HepG2 (cell line): Measurements from ENCODE around the gene CEP104. TPM values are rescaled to one million over a fixed set of nuclear protein-coding genes. Genes with fewer than 3 reads are reported as not detected.

Experiments used
- CCAR2 ChIP-seq: fragments of 200-400 bp; formaldehyde crosslinking; optimal IDR thresholded peaks from 2 replicates; pipeline ENCODE3; 2018; ENCODE audit warnings: low read depth, mild to moderate bottlenecking, low read length, moderate library complexity
- IRX3 ChIP-seq: sonication (generic); formaldehyde crosslinking; IDR thresholded peaks from 2 replicates; pipeline ENCODE4 v1.8.1; 2023; ENCODE audit warnings: mild to moderate bottlenecking, low read depth, missing genetic modification reagents, borderline replicate concordance
- KAT8 ChIP-seq: IDR thresholded peaks from 2 replicates; pipeline ENCODE4 v1.6.1; 2016; ENCODE audit warnings: missing genetic modification reagents, missing compliant biosample characterization
- NBN ChIP-seq: fragments of 450-650 bp; conservative IDR thresholded peaks from 2 replicates; pipeline ENCODE4 v1.6.1; 2017
- NONO ChIP-seq, 2 experiments: fragments of 450-650 bp in 1 of 2; sonication (generic) in 1 of 2; formaldehyde crosslinking in 1 of 2; IDR thresholded peaks in 1 of 2; conservative IDR thresholded peaks in 1 of 2; 2 replicates each; pipeline versions ENCODE4 v1.6.1 to v1.8.0; 2017 to 2022; ENCODE audit warnings: mild to moderate bottlenecking in 1 of 2, missing genetic modification reagents in 1 of 2, moderate library complexity in 1 of 2
- PAX8 ChIP-seq: sonication (generic); formaldehyde crosslinking; IDR thresholded peaks from 2 replicates; pipeline ENCODE4 v1.8.0; 2022; ENCODE audit warnings: mild to moderate bottlenecking, missing genetic modification reagents, borderline replicate concordance
- RORA ChIP-seq: sonication (generic); formaldehyde crosslinking; IDR thresholded peaks from 2 replicates; pipeline ENCODE4 v1.5.0; 2020; ENCODE audit warnings: mild to moderate bottlenecking, missing genetic modification reagents, moderate library complexity
- SALL2 ChIP-seq: sonication (generic); formaldehyde crosslinking; IDR thresholded peaks from 2 replicates; pipeline ENCODE4 v1.8.1; 2023; ENCODE audit warnings: mild to moderate bottlenecking, missing genetic modification reagents, inconsistent platforms
- TCF7 ChIP-seq: sonication (generic); IDR thresholded peaks from 2 replicates; pipeline ENCODE4 v1.6.1; 2016; ENCODE audit warnings: antibody characterized with exemption, low read depth
- ZNF180 ChIP-seq: sonication (generic); formaldehyde crosslinking; IDR thresholded peaks from 2 replicates; pipeline ENCODE4 v1.4.0; 2020; ENCODE audit warnings: low read depth, missing genetic modification reagents, borderline replicate concordance
- ZNF557 ChIP-seq: sonication (generic); formaldehyde crosslinking; IDR thresholded peaks from 2 replicates; pipeline ENCODE4 v1.4.0; 2020; ENCODE audit warnings: missing genetic modification reagents
- ZNF768 ChIP-seq: sonication (generic); formaldehyde crosslinking; IDR thresholded peaks from 2 replicates; pipeline ENCODE4 v1.4.0; 2020; ENCODE audit warnings: missing genetic modification reagents
- polyA plus RNA-seq, 8 experiments: library from polyadenylated mRNA; depleted of rRNA in 3 of 8; stranded (reverse) in 7 of 8; unstranded in 1 of 8; fragments of >200 nt; fragmentation: Illumina TruSeq in 4 of 8; extraction: Trizol in 4 of 8; gene quantifications; 2 replicates each; pipeline versions ENCODE4 v1.2.1 to v1.2.3, GENCODE V29; 2011 to 2016; ENCODE audit warnings: low read depth in 4 of 8, missing spikeins in 1 of 8, mixed read lengths in 1 of 8; ENCODE audit not compliant: insufficient read depth in 1 of 8
- total RNA-seq, 5 experiments: library from RNA; depleted of rRNA; stranded (reverse); fragments of >200 nt; fragmentation: Illumina TruSeq; extraction: Trizol; gene quantifications; 2 replicates each; pipeline ENCODE4 v1.2.3, GENCODE V29; 2016; ENCODE audit warnings: low read depth in 1 of 5
- TF ChIP-seq, protein P1 (sequence below): sonication (generic); formaldehyde crosslinking; IDR thresholded peaks from 2 replicates; pipeline ENCODE4 v1.4.0; 2020; ENCODE audit warnings: missing genetic modification reagents
- TF ChIP-seq, protein P2 (sequence below): sonication (generic); formaldehyde crosslinking; IDR thresholded peaks from 2 replicates; pipeline ENCODE4 v1.5.0; 2020; ENCODE audit warnings: mild to moderate bottlenecking, missing genetic modification reagents, borderline replicate concordance
- TF ChIP-seq, protein P3 (sequence below): sonication (generic); formaldehyde crosslinking; IDR thresholded peaks from one replicate; pipeline ENCODE4 v1.5.1; 2020; ENCODE audit warnings: mild to moderate bottlenecking, missing genetic modification reagents; ENCODE audit errors: not compliant biosample characterization

Gene CEP104
- total and polyA plus RNA-seq, 2 of the 13 experiments (the other 11 are each of a cell fraction or from before 2014, with no cell fraction given): 20.4 to 30.1 TPM

DNA sequence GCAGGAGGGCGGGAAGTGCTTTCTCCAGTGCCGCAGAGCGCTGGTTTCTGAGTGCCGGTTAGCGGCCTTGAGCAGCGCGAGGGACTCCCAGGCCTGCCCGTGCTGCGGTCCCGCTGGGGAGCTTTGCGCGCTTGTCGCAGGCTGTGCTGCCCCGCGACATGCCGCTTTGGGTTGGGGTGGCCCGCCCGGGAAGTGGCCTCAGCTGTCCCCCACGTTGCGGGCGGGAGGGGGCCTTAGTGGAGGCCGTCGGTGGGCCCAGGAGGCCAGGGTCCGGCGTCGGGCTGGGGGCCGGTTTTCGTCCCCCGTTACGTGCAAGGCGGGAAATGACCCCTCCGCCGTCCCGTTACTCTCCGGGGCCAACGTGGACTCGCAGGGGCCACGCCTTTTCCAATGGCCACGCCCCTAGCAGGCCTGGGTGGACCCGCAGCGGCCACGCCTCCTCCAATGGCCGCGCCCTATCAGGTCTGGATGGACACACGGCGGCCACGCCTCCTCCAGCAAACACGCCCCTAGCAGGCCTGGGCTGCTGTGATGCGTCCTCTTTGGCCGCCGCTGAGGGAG lies 44.0 kb upstream of the CEP104 start (continued):
- TF ChIP-seq ZNF557 (CRISPR knock-in tag) (no peak), TCF7 (no peak), NONO (IDR thresholded peaks at IDR 0.05) (no peak), NONO (CRISPR knock-in tag; conservative IDR thresholded peaks at IDR 0.05) (peak; percentile 87), SALL2 (CRISPR knock-in tag) (0 out of 2 replicates have a peak, but pooled peaks have one; percentile 66), RORA (CRISPR knock-in tag) (no peak), KAT8 (peak; percentile 20), ZNF768 (CRISPR knock-in tag) (peak; percentile 36), NBN (no peak), ZNF180 (CRISPR knock-in tag) (no peak), IRX3 (CRISPR knock-in tag) (no peak), PAX8 (CRISPR knock-in tag) (peak; percentile 24; the same call in 1 of the 2 replicates), CCAR2 (no peak)
- TF ChIP-seq, protein P1, sequence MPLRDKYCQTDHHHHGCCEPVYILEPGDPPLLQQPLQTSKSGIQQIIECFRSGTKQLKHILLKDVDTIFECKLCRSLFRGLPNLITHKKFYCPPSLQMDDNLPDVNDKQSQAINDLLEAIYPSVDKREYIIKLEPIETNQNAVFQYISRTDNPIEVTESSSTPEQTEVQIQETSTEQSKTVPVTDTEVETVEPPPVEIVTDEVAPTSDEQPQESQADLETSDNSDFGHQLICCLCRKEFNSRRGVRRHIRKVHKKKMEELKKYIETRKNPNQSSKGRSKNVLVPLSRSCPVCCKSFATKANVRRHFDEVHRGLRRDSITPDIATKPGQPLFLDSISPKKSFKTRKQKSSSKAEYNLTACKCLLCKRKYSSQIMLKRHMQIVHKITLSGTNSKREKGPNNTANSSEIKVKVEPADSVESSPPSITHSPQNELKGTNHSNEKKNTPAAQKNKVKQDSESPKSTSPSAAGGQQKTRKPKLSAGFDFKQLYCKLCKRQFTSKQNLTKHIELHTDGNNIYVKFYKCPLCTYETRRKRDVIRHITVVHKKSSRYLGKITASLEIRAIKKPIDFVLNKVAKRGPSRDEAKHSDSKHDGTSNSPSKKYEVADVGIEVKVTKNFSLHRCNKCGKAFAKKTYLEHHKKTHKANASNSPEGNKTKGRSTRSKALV (CRISPR knock-in tag): no peak
- TF ChIP-seq, protein P2, sequence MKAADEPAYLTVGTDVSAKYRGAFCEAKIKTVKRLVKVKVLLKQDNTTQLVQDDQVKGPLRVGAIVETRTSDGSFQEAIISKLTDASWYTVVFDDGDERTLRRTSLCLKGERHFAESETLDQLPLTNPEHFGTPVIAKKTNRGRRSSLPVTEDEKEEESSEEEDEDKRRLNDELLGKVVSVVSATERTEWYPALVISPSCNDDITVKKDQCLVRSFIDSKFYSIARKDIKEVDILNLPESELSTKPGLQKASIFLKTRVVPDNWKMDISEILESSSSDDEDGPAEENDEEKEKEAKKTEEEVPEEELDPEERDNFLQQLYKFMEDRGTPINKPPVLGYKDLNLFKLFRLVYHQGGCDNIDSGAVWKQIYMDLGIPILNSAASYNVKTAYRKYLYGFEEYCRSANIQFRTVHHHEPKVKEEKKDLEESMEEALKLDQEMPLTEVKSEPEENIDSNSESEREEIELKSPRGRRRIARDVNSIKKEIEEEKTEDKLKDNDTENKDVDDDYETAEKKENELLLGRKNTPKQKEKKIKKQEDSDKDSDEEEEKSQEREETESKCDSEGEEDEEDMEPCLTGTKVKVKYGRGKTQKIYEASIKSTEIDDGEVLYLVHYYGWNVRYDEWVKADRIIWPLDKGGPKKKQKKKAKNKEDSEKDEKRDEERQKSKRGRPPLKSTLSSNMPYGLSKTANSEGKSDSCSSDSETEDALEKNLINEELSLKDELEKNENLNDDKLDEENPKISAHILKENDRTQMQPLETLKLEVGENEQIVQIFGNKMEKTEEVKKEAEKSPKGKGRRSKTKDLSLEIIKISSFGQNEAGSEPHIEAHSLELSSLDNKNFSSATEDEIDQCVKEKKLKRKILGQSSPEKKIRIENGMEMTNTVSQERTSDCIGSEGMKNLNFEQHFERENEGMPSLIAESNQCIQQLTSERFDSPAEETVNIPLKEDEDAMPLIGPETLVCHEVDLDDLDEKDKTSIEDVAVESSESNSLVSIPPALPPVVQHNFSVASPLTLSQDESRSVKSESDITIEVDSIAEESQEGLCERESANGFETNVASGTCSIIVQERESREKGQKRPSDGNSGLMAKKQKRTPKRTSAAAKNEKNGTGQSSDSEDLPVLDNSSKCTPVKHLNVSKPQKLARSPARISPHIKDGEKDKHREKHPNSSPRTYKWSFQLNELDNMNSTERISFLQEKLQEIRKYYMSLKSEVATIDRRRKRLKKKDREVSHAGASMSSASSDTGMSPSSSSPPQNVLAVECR (CRISPR knock-in tag): no peak; the same call in none of the 2 replicates
- TF ChIP-seq, protein P3, sequence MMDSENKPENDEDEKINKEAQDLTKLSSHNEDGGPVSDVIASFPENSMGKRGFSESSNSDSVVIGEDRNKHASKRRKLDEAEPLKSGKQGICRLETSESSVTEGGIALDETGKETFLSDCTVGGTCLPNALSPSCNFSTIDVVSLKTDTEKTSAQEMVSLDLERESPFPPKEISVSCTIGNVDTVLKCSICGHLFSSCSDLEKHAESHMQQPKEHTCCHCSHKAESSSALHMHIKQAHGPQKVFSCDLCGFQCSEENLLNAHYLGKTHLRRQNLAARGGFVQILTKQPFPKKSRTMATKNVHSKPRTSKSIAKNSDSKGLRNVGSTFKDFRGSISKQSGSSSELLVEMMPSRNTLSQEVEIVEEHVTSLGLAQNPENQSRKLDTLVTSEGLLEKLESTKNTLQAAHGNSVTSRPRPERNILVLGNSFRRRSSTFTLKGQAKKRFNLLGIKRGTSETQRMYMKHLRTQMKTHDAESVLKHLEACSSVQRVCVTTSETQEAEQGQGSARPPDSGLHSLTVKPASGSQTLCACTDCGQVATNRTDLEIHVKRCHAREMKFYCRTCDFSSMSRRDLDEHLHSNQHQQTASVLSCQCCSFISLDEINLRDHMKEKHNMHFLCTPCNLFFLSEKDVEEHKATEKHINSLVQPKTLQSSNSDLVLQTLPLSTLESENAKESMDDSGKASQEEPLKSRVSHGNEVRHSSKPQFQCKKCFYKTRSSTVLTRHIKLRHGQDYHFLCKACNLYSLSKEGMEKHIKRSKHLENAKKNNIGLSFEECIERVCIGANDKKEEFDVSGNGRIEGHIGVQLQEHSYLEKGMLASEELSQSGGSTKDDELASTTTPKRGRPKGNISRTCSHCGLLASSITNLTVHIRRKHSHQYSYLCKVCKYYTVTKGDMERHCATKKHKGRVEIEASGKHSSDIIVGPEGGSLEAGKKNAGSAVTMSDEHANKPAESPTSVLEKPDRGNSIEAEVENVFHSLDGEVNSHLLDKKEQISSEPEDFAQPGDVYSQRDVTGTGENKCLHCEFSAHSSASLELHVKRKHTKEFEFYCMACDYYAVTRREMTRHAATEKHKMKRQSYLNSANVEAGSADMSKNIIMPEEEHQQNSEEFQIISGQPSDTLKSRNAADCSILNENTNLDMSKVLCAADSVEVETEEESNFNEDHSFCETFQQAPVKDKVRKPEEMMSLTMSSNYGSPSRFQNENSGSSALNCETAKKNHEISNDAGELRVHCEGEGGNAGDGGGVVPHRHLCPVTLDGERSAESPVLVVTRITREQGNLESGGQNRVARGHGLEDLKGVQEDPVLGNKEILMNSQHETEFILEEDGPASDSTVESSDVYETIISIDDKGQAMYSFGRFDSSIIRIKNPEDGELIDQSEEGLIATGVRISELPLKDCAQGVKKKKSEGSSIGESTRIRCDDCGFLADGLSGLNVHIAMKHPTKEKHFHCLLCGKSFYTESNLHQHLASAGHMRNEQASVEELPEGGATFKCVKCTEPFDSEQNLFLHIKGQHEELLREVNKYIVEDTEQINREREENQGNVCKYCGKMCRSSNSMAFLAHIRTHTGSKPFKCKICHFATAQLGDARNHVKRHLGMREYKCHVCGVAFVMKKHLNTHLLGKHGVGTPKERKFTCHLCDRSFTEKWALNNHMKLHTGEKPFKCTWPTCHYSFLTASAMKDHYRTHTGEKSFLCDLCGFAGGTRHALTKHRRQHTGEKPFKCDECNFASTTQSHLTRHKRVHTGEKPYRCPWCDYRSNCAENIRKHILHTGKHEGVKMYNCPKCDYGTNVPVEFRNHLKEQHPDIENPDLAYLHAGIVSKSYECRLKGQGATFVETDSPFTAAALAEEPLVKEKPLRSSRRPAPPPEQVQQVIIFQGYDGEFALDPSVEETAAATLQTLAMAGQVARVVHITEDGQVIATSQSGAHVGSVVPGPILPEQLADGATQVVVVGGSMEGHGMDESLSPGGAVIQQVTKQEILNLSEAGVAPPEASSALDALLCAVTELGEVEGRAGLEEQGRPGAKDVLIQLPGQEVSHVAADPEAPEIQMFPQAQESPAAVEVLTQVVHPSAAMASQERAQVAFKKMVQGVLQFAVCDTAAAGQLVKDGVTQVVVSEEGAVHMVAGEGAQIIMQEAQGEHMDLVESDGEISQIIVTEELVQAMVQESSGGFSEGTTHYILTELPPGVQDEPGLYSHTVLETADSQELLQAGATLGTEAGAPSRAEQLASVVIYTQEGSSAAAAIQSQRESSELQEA (CRISPR knock-in tag): peak; percentile 8
